Neural crest cell (in vitro differentiated cells): ENCODE results near the gene DFFA. TPM values are rescaled to one million over a fixed set of nuclear protein-coding genes. Genes with fewer than 3 reads are reported as not detected.
"Not testable (repeated sequence)": the region's sequence is repeated elsewhere in the genome, so short reads cannot be mapped to it uniquely, and the experiment has no call there.

Experiments used
- DNase-seq: peaks from one replicate; pipeline ENCODE4 v3.0.0; 2021; ENCODE audit warnings: low read depth, mixed read lengths, low spot score
- H3K27ac Mint-ChIP-seq: one replicate; pipeline ENCODE4 v1.8.0; 2021; ENCODE audit warnings: mild to moderate bottlenecking, mixed read lengths; ENCODE audit not compliant: unreplicated experiment
- H3K27me3 Mint-ChIP-seq: 2 replicates; pipeline ENCODE4 v1.8.0; 2021; ENCODE audit warnings: low read depth, mild to moderate bottlenecking, mixed read lengths
- H3K36me3 Mint-ChIP-seq: 2 replicates; pipeline ENCODE4 v1.8.0; 2021; ENCODE audit warnings: low read depth, mild to moderate bottlenecking, mixed read lengths
- H3K4me1 Mint-ChIP-seq: 2 replicates; pipeline ENCODE4 v1.8.0; 2021; ENCODE audit warnings: mixed read lengths
- H3K4me3 Mint-ChIP-seq: one replicate; pipeline ENCODE4 v1.8.0; 2021; ENCODE audit warnings: mild to moderate bottlenecking, mixed read lengths
- H3K9me3 Mint-ChIP-seq: 2 replicates; pipeline ENCODE4 v1.8.0; 2021; ENCODE audit warnings: mixed read lengths
- CTCF ChIP-seq: fragments of 200-600 bp; sonication (generic); conservative IDR thresholded peaks from 2 replicates; pipeline ENCODE4 v1.5.0; 2021; ENCODE audit warnings: antibody characterized with exemption, mild to moderate bottlenecking
- total RNA-seq: library from RNA; stranded (reverse); gene quantifications from 2 replicates; pipeline ENCODE4 v1.2.1, GENCODE V29; 2021

Gene DFFA
- total RNA-seq, 1 donor from 2014 or later, result 54.0 TPM

- H3K9me3 Mint-ChIP-seq, result no peaks in the 10 kb centered on the region
- peaks cover 43% of the 10 kb centered on the region for H3K4me1 Mint-ChIP-seq
- DNase-seq, result peak; percentile 48
- H3K27ac Mint-ChIP-seq, result no peak overlapping the region
- H3K27me3 Mint-ChIP-seq, result no peaks in the 10 kb centered on the region
- no peak overlapping the region for H3K4me3 Mint-ChIP-seq
- TF ChIP-seq CTCF, result peak; percentile 94
- H3K36me3 Mint-ChIP-seq, result no peaks in the 10 kb centered on the region
These were observed 35.0 kb upstream of the DFFA start for GRCh38 chr1:10507111-10507879.

GRCh38 chr1:10506677-10507047 is 34.3 kb upstream of the DFFA start:
- Mint-ChIP-seq H3K36me3 (no peaks in the 10 kb centered on the region), H3K27me3 (no peaks in the 10 kb centered on the region), H3K9me3 (no peaks in the 10 kb centered on the region), H3K4me3 (no peak overlapping the region), H3K27ac (no peak overlapping the region), H3K4me1 (peaks cover 43% of the 10 kb centered on the region)
- DNase-seq, result no peak
- TF ChIP-seq CTCF, result no peak

GRCh38 chr1:10506046-10506676 is 33.8 kb upstream of the DFFA start:
- H3K4me1 Mint-ChIP-seq, result peaks cover 38% of the 10 kb centered on the region
- H3K4me3 Mint-ChIP-seq, H3K27me3 Mint-ChIP-seq, H3K27ac Mint-ChIP-seq, H3K36me3 Mint-ChIP-seq, DNase-seq, H3K9me3 Mint-ChIP-seq: not testable (repeated sequence)

GRCh38 chr1:10504249-10504648 is 31.9 kb upstream of the DFFA start:
- TF ChIP-seq CTCF, result no peak
- no peaks in the 10 kb centered on the region for H3K36me3 Mint-ChIP-seq
- peaks cover 22% of the 10 kb centered on the region for H3K4me1 Mint-ChIP-seq
- no peak for DNase-seq
- no peaks in the 10 kb centered on the region for H3K27me3 Mint-ChIP-seq
- no peak overlapping the region for H3K27ac Mint-ChIP-seq
- H3K4me3 Mint-ChIP-seq, result no peak overlapping the region
- H3K9me3 Mint-ChIP-seq, result no peaks in the 10 kb centered on the region

GRCh38 chr1:10502206-10502605 is 29.9 kb upstream of the DFFA start:
- no peak overlapping the region for H3K27ac Mint-ChIP-seq
- H3K27me3 Mint-ChIP-seq, result no peaks in the 10 kb centered on the region
- H3K9me3 Mint-ChIP-seq, result no peaks in the 10 kb centered on the region
- no peak overlapping the region for H3K4me3 Mint-ChIP-seq
- H3K4me1 Mint-ChIP-seq, result peaks cover 13% of the 10 kb centered on the region
- no peak for TF ChIP-seq CTCF
- no peaks in the 10 kb centered on the region for H3K36me3 Mint-ChIP-seq
- no peak for DNase-seq

GRCh38 chr1:10498231-10498630 is 25.9 kb upstream of the DFFA start:
- H3K27me3 Mint-ChIP-seq, result peaks cover 7% of the 10 kb centered on the region
- no peak overlapping the region for H3K4me3 Mint-ChIP-seq
- H3K27ac Mint-ChIP-seq, result no peak overlapping the region
- no peak for DNase-seq
- peaks cover 19% of the 10 kb centered on the region for H3K4me1 Mint-ChIP-seq
- no peak for TF ChIP-seq CTCF
- no peaks in the 10 kb centered on the region for H3K36me3 Mint-ChIP-seq
- H3K9me3 Mint-ChIP-seq, result no peaks in the 10 kb centered on the region
